ENCODE measurements around the gene SKOR2.
"Not testable (repeated sequence)": the region's sequence is repeated elsewhere in the genome, so short reads cannot be mapped to it uniquely, and the experiment has no call there.

Gene SKOR2

GRCh38 chr18:47254341-47254939 lies 3.0 kb upstream of the SKOR2 start:
- peak; percentile 62 for DNase-seq

GRCh38 chr18:47253101-47253654 lies 1.7 kb upstream of the SKOR2 start:
- no peak for DNase-seq

DNA sequence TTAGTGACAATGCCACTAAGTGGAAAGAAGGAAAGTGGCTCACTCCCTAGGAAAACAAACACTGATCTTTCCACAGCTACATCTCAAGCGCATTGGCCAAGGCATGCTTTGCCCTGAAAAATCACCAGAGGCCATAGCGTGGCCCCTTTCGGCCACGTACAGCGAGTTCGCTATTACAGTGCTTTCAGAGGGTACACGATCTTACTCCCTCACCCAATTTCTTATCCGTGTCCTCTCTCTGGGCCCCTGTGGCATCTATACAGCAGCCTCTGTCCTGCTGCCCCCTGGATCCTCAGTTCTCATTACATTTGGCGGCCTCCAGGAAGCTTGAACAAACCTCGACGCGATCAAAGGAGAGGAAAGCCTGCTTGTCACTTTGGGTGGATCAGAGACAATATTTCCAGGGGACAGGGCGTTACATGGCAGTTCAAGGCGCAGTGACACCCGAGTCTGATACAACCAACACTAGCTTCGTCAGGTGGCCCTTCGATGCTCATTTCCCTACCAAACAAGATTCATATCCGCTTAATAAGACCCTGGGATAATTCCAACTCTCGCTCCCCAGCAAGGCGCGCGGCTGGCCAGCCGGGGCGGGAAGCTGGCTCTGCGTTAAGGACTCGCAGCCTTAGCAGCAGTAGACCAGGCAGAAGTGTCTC lies 941 bp downstream of the SKOR2 start:
- DNase-seq = no peak

DNA sequence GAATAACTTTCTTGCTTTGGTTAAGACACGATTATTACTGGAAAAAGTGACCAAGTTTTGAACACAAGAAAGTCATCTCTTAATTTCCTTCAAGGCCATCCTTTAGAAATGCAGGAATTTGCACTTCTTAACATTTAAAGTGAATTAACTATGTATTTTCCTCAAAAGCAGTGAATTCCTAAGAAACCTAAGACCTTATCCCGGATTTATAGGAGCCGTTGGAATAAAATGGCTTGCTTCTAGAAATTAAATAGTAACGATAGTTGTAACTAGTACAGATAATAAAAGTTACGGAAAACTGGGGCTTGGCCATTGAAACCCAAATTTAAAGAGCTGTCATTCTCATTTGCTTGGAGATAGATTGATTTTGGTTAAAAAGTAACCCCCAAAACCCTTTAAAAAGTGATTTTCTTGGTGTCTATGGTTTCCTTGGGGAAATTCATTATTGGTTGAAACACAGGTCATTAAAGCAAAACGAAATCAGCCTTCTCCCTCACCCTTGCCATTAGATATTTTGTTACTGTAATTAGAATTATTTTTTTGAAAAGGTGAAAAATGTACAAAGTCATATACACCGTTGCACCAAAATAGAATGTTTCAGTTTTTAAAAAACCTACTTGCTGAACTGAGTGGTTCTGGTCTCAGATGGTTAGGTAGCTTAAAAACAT lies 2.0 kb downstream of the SKOR2 start:
- no peak for DNase-seq

DNA sequence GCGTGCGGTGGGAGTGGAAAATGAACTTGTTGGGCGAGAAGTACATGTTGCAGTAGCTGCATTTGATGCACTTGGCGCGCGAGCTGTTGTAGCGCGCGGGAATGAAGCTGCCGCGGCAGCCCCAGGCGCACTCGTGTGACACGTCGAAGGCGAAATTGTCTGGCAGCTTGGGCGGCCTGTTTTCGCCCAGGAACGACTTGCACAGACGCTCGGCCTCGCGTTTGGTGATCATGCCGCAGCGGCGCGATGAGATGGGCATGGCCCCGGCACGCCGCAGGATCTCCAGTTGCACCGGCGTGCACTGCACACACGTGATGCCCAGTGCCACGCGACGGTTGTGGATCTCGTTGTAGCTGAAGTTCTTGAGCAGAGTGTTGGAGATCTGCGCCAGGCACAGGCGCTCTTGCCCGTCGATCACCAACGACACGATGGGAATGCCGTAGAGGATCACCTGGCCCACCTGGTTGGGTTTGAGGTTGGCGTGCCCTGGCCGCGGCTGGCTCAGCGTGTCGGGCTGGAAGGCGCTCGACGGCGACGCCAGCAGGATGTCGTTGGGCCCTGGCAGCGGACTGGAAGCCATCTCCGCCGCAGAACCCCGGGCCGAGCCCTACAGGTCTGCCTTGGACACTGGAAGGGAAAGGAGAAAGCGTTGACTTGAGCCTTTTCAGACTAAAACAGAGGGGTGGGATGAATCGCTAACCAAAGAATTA lies 2.7 kb downstream of the SKOR2 start:
- no peak for DNase-seq

DNA sequence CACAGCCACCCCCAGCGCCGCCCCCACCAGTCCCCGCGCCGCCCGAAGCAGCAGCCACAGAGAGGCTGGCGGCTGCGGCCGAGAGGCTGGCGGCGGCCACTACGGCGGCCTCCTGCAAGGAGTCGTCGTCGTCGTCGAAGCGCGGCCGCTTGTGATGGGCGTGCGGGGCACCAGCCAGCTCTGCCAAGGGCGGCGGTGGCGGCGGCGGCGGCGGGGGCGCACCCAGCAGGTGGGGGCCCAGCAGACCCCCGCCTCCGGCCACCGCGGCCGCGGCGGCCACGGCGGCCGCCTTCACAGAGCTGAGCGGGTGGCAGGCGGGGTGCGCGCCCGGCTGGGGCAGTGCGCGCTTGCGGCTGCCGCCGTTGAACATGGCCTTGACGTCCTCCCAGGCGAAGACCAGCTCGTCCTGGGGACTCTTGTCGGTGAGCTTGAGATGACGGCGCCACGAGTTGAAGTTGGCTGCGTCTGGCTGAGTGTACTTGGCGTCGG lies 3.3 kb downstream of the SKOR2 start:
- no peak for DNase-seq

DNA sequence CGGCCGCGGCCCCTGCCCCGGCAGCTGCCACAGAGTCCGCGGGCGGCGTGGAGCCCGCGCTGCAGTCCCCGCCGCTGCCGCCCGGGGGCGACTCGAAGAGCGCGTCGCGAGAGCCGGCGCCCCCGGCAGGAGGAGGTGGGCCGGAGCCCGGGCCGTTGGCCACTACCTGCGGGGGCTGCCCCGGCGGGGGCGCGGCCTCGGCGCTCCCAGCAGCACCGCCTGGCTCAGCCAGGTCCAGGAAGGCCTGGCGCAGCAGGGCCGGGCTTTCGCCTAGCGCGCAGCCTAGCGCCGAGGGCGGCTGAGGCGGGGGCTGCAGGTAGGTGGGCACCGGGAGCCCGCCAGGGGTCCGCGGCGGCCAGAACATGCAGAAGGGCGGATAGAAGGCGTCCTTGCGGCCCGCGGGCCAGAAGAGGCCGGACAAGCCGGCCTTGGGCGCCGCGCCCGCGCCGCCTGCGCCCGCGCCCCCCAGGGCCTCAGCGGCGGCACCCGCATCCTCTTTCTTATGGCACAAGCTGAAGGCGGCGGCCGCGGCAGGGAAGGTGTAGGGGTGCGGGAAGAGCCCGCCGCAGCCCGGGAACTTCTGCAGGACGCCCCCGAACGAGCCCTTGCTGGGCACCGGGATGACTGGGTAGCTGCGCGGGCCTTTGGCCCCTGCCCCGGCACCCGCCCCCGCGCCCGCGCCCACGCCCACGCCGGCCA lies 3.9 kb downstream of the SKOR2 start:
- no peak for DNase-seq

GRCh38 chr18:47247036-47247415 lies 4.4 kb downstream of the SKOR2 start:
- DNase-seq = no peak

DNA sequence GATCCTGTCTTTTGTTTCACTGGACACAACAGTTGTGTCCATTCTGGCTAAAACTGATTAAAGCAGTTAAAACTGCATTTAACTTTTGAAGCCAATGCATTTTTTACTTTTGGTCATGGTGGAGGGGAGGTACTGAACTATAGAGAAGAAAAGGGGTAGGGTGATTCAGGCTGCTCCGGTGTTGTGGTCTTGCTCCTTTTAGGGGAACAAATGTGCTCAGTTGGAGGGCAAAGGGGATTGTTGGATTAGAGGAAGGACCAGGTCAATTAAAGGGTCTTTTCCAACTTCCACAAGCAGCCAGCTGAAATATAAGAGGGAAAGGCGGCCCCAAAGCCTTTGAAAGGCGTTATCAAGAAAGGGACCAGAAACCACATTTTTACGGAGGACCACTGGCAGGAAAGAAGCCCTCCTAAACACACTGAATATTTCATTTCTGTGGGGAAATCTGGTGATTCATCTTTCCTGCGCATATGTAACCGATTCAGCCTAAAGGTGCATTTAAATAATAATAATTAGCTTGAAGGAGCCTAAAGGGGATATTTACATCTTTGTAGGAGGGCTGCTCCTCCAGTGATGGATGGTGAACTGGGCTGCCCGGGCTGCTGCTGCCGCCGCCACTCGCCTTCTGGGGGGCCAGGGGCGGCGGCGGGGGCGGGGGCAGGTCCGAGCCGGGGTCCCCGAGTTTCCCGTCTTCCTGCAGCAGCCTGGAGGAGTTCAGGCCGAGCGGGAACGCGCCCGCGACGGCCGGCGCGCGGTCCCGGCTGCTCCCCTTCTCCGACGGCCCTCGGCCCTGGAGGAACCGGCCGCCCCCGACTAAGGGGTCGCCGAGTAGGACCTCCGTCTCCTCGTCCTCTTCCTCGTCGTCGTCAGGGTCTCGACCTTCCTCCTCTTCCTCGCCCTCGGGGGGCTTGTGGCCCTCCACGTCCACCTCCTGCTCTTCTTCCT lies 5.2 kb downstream of the SKOR2 start:
- DNase-seq = no peak

DNA sequence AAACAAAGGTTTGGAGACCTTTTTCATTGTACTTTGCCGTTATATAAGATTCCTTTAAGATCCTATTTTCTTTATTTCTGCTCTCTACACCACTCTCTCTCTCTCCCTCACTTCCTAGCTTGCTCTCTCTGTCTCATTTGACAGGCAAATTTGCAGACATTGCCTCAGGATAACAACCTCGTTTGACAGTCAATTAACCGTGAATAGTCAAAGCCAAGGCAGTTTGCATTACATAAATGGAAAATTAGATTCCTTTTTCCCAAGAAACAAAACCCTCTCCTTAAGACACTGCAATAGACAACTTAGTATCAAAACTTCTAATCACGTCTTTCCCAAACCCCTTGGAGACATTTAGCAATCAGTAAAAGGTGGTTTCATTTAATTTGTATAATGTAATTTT lies 7.4 kb downstream of the SKOR2 start:
- no peak for DNase-seq

- DNase-seq = no peak
These were observed 16.4 kb downstream of the SKOR2 start for GRCh38 chr18:47235096-47235495.

DNA sequence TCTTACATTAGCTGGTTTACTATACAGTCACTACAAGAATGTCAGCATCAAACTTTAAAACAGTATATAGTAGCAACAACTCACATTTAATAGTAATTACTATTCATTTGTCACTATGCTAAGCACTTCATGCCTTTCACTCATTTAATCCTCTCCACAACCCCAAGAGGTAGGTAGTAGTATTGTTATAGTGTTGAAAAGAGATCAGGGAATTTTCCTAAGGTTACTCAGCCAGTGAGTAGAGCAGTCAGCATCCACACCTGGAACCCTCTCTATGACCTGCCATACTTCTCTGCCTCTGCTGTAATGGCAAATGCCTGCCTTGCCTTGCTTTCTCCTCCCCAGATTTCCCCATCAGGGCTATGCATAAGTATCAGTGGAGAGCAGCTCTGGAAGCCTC lies 24.8 kb downstream of the SKOR2 start:
- DNase-seq = no peak

GRCh38 chr18:47215554-47216138 lies 35.8 kb downstream of the SKOR2 start:
- peak; percentile 39 for DNase-seq

DNA sequence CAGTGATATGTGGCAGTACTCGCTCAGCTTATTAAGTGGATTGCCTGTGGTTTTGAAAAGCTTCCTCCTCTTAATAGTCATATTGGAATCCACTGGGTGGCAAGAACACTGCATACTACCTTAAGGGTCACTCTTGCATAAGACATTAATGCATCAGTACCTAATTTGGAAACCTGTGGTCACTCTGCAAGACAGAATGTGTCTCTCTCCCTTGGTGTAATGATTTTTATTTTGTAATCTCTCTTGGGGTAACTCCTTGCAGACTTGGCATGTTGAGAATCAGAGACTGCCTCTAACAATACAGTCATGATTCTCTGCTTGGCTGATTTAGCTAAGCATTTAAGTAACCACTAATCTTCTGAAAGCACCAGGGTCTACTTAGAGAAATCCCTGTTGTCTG lies 42.3 kb downstream of the SKOR2 start:
- DNase-seq = no peak

DNA sequence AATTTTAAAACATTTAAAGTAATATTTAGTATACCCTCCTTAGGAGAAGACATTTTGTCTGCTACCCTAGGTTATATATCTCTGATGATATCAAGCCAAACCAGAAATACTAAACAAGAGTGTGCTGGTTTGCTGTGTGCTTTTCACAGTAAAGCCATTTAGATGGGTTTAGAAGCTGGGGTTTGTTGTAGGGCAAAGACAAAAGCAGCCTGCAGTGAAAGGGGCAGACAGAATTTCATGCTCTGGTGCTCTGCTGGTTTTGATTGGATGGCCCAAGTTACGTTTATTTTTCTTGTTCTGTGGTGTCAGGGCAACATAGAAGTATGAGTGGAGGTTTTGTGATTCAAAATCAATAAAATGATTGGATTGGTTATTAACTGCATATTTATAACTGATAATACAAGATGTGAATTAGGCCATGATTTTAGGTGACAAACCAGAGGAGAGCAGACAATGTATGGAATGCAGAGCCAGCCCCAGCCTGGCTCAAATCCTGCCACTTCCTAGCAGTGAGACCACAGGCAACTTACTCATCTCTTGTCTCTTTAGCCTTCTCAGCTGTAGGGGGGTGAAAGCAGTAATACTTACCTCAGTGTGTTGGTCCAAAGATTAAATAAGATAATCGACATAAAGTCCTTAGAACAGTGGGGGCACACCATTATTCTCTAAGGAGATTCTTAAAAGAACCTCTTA lies 44.4 kb downstream of the SKOR2 start:
- no peak for DNase-seq

- DNase-seq = peak; percentile 44
These were observed 46.4 kb downstream of the SKOR2 start for GRCh38 chr18:47204908-47205522.

DNA sequence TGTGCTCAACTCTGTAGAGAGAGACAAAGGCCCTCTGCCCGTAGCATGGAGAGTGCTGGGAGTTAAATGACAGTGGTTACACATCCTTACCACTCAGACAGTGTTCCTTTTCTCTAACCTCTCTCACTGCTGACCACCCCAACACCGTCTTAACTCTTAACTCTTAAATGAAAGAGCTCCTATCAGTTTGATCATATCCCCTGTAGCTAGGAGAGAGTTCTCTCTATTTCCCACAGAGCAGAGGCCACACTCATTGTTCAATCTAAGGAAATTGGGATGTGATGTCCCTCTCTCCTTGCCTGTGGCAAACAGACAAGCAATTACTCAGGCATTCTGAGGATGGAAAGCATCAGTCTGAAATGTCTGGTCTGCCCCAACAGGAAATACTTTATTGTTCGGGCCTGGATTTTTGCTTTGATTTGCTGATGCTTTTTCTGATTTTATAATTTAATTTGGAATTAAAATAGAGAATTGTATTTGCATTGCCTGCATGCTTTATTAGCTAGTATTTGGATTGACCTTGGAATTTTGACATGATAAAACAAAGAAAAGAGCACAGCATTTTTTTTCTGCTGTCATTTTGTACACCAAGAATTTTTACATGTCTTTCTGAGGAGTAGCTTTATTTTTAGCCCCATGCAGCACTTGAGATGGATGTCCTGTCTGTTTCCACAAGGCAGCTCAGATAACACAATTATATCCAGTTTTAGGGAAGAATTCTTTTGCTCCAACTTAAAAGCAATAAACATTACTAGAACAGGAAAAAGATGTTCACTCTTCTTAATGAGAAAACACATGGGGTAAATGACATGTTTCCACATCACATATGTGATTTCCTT lies 47.6 kb downstream of the SKOR2 start:
- DNase-seq = no peak

DNA sequence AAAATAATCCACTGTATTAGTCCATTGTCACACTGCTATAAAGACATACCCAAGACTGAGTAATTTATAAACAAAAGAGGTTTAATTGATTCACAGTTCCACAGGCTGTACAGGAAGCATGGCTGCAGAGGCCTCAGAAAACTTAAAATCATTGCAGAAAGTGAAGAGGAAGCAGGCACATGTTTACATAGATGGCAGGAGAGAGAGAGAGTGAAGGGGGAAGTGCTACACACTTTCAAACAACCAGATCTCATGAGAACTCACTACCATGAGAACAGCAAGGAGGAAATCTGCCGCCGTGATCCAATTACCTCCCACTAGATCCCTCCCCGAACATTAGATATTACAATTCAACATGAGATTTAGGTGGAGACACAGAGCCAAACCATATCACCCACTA lies 55.5 kb downstream of the SKOR2 start:
- DNase-seq = not testable (repeated sequence)

GRCh38 chr18:47191961-47192360 lies 59.5 kb downstream of the SKOR2 start:
- DNase-seq = no peak
